C4-2B (cell line): ENCODE results near the gene SIGLEC10.
"Not testable (repeated sequence)": the region's sequence is repeated elsewhere in the genome, so short reads cannot be mapped to it uniquely, and the experiment has no call there.

Experiments
- H3K27ac ChIP-seq: fragments of 450-650 bp; 2 replicates; pipeline ENCODE4 v1.5.1; 2017
- ZFX ChIP-seq: fragments of 450-650 bp; IDR thresholded peaks from 2 replicates; pipeline ENCODE4 v1.6.1; 2017
- TF ChIP-seq, protein P1 (sequence below): fragments of 450-650 bp; conservative IDR thresholded peaks from 2 replicates; pipeline ENCODE4 v1.5.1; 2017; ENCODE audit warnings: mild to moderate bottlenecking

The SIGLEC10 gene

DNA sequence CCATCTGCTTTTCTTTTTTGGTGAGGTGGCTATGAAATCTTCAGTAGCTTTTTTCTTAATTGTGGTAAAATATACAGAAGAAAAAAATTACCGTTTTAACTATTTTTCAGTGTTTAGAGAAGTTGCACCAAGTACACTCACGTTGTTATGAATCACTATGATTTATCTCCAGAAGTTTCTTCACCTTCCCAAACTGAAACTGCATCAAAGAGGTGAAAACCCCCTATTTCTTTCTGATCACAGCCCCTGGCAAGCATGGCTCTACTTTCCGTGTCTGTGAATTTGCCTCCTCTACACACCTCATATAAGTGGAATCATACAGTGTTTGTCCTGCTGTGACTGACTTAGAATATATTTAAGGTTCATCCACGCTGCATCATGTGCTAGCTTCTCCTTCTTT lies 15.6 kb upstream of the SIGLEC10 start:
- no peak for TF ChIP-seq ZFX
- TF ChIP-seq, protein P1, sequence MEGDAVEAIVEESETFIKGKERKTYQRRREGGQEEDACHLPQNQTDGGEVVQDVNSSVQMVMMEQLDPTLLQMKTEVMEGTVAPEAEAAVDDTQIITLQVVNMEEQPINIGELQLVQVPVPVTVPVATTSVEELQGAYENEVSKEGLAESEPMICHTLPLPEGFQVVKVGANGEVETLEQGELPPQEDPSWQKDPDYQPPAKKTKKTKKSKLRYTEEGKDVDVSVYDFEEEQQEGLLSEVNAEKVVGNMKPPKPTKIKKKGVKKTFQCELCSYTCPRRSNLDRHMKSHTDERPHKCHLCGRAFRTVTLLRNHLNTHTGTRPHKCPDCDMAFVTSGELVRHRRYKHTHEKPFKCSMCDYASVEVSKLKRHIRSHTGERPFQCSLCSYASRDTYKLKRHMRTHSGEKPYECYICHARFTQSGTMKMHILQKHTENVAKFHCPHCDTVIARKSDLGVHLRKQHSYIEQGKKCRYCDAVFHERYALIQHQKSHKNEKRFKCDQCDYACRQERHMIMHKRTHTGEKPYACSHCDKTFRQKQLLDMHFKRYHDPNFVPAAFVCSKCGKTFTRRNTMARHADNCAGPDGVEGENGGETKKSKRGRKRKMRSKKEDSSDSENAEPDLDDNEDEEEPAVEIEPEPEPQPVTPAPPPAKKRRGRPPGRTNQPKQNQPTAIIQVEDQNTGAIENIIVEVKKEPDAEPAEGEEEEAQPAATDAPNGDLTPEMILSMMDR: no peak

DNA sequence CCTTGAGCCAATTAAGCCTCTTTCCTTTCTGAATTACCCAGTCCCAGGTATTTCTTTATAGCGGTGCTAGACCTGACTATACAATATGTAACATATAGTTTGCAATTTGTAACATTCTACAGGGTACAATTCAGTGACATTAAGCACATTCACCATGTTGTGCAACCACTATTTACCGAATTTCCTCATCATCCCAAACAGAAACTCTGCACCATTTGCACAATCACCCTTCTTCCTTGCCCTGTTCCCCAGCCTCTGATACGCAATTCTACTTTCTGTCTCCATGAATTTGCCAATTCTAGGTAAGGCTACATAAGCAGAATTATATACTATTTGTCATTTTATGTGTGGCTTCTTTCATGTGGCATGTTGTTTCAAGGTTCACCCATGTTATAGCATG lies 13.7 kb upstream of the SIGLEC10 start:
- H3K27ac ChIP-seq: no peak overlapping the region
- no peak for TF ChIP-seq ZFX
- TF ChIP-seq, protein P1: no peak

More for the DNA sequence above, 15.6 kb upstream of the SIGLEC10 start:
- H3K27ac ChIP-seq: no peak overlapping the region

DNA sequence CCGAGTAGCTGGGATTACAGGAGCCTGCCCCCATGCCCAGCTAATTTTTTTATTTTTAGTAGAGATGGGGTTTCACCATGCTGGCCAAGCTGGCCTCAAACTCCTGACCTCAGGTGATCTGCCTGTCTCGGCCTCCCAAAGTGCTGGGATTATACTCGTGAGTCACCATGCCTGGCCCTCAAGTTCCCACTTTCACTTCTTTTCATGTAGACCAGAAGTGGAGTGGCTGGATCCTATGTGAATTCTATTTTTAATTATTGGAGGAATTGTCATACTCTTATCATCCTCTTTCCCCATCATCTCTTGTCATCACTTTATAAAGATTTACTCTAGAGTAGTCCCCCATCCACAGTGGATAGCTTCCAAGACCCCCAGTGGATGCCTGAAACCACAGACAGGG lies 12.8 kb upstream of the SIGLEC10 start:
- TF ChIP-seq ZFX: no peak
- TF ChIP-seq, protein P1: no peak
- no peak overlapping the region for H3K27ac ChIP-seq

DNA sequence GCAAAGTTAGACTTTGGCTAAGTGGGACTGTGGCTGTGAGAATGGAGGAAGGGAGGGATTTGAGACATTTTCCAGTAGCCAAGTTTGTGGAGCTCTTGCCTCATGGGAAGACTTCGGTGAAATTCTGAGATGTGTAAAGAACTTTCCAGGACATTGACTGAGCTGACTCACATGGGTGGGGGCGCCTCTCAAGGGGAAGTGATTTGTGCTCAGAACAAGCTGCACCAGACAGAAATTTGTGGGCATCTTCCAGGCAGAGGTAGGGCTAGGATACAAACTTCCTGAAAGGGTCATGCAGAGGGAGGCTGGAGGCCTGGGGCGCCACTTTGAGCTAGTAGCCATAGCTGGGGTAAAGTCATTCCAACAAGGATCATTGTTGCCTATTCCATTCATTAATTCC lies 9.8 kb upstream of the SIGLEC10 start:
- TF ChIP-seq, protein P1: no peak
- no peak for TF ChIP-seq ZFX
- H3K27ac ChIP-seq: no peak overlapping the region

DNA sequence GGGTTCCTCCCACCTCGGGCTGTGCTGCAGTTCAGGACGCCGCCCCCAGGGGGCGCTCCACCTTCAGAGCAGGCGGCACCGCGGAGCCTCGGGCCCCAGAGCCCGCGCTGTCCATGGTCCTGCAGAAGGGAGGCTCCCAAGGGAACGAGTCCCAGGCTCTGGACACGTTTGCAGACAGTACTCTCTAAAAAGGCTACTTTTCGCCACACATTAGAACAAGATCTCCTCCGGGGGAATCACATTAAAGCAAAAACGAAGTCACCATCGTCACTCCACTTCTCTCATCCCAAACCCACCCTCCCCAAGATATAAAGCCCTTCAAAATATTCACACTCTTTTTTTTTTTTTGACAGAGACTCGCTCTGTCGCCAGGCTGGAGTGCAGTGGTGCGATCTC lies 4.6 kb upstream of the SIGLEC10 start:
- TF ChIP-seq ZFX: no peak
- TF ChIP-seq, protein P1: peak; percentile 98
- H3K27ac ChIP-seq: no peak overlapping the region

DNA sequence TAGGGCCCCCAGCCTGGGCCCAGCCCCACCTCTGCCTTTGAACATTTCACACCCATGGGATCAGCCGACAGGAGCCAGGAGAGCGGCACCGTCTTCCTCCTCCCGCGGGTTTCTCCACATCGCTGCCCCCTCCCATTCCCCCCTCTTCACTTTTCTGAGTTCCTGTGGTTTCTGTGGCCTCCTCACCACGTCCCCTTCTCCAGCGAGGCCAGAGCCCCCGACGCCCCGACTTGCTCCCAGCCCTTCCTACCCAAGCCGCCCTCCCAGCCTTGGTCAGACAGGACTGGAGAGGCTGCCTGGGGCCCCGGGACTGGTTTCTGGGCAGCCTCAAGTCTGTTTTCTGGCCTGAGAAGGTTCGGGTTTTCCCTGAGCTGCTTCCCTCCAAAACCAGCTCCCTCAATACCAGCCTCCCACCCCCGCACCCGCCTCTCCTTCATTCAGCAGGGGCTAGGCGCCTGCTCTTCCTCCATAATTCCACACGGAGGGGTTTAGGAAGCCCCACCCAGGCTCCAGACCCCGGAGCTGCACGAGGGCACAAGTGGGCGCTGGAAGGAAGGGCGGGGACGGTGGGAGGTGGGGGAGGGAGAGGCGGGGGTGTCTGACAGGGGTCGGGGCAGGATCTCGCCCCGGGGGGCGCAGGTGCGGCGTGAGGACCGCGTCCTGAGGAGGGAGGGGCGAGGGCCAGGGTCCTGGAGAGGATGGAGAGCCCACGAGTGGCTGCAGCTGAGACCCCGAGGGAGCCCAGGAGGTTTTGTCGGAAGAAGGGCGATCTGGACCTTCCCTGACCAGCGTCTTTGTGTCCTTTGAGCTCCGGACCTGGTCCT lies 4.0 kb upstream of the SIGLEC10 start:
- no peak overlapping the region for H3K27ac ChIP-seq
- TF ChIP-seq ZFX: no peak
- TF ChIP-seq, protein P1: no peak

DNA sequence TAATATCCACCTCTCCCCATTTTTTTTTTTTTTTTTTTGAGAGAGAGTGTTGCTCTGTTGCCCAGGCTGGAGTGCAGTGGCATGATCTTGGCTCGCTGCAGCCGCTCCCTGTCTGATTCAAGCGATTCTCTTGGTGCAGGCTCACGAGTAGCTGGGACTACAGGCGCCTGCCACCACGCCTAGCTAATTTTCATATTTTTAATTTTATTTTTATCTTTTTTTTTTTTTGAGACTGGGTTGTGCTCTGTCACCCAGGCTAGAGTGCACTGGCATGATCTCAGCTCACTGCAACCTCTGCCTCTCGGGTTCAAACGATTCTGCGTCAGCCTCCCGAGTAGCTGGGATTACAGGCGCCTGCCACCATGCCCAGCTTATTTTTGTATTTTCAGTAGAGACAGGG lies 3.1 kb upstream of the SIGLEC10 start:
- not testable (repeated sequence) for H3K27ac ChIP-seq

DNA sequence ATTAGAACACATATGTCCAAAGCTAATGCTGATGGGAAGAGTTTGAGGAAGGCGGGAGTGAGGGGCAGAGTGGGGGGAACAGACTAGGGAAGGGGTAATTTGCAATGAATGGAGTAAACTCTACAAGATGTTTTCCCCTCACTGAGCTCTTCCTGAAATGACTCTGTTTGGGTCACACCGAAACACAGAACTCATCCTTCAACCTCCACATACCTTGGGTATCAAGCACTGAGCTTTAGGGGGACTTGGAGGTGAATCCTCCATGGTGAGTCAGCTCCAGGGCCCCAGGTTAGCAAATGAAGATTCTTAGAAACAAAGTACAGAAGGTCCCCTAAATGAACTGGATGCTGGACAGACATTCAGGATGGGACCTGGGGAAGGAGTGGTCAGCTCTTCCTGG lies 1.3 kb upstream of the SIGLEC10 start:
- no peak overlapping the region for H3K27ac ChIP-seq
- no peak for TF ChIP-seq ZFX
- TF ChIP-seq, protein P1: no peak
